ENCODE results near the gene ACOX3.
"Not testable (repeated sequence)": the region's sequence is repeated elsewhere in the genome, so short reads cannot be mapped to it uniquely, and the experiment has no call there.

Gene ACOX3

GRCh38 chr4:8350352-8350751, 90.2 kb downstream of the ACOX3 start:
- TF ChIP-seq CTCF (IDR thresholded peaks at IDR 0.05; ENCODE audit: insufficient read depth, missing control alignments), result no peak
- no peak for DNase-seq (ENCODE audit: insufficient read length, low spot score)
- no peak for FAIRE-seq

- no peak for TF ChIP-seq CTCF (IDR thresholded peaks at IDR 0.05; ENCODE audit: insufficient read depth, missing control alignments)
- DNase-seq (ENCODE audit: insufficient read length, low spot score), result no peak
- FAIRE-seq, result no peak
Observed at GRCh38 chr4:8349664-8350236, 90.8 kb downstream of the ACOX3 start.

- FAIRE-seq; DNase-seq (ENCODE audit: insufficient read length, low spot score): not testable (repeated sequence)
Observed at GRCh38 chr4:8349236-8349635, 91.3 kb downstream of the ACOX3 start.

GRCh38 chr4:8348071-8348470, 92.5 kb downstream of the ACOX3 start:
- FAIRE-seq (no peak), DNase-seq (ENCODE audit: insufficient read length, low spot score) (no peak)

GRCh38 chr4:8347660-8348059, 92.9 kb downstream of the ACOX3 start:
- no peak for TF ChIP-seq CTCF (IDR thresholded peaks at IDR 0.05; ENCODE audit: insufficient read depth, missing control alignments)
- FAIRE-seq (no peak), DNase-seq (ENCODE audit: insufficient read length, low spot score) (no peak)

More at GRCh38 chr4:8348071-8348470, 92.5 kb downstream of the ACOX3 start:
- TF ChIP-seq CTCF (IDR thresholded peaks at IDR 0.05; ENCODE audit: insufficient read depth, missing control alignments), result no peak

- no peak for TF ChIP-seq CTCF (IDR thresholded peaks at IDR 0.05; ENCODE audit: insufficient read depth, missing control alignments)
- FAIRE-seq (no peak), DNase-seq (ENCODE audit: insufficient read length, low spot score) (no peak)
Observed at GRCh38 chr4:8346838-8347605, 93.5 kb downstream of the ACOX3 start.

- no peak for TF ChIP-seq CTCF (IDR thresholded peaks at IDR 0.05; ENCODE audit: insufficient read depth, missing control alignments)
- no peak for FAIRE-seq
- no peak for DNase-seq (ENCODE audit: insufficient read length, low spot score)
Observed at GRCh38 chr4:8345946-8346814, 94.3 kb downstream of the ACOX3 start.

Data from D721Med (cell line).